ENCODE data around the gene PLCB1. TPM values are rescaled to one million over a fixed set of nuclear protein-coding genes. Genes with fewer than 3 reads are reported as not detected.

PLCB1 gene
- total and polyA plus RNA-seq, 10 of the 15 experiments (the other 5 are each of a cell fraction or from before 2014, with no cell fraction given): 0.05 to 5.3 (median 0.17) TPM; not detected in 1

DNA sequence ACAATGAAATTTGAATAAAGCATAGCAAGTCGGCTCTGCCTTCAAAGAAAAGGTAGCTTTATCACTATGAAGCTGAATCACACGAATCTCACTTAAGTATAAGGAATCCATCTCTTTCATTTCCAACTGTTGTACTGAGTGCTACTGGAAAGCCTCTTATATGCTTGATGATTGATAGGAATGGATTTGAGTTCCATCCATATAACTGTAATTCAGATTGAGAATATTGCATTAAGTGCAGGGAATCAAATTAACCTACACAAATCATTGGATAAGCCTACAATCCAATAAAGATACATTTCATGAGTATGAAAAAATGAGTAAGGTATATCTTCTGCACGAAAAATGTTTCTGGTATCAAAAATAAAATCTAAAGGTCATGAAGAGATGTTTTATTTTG, 492.0 kb downstream of the PLCB1 start:
- no peak for FAIRE-seq
- Histone ChIP-seq H3K36me3 (ENCODE audit: control insufficient read depth in 2 of 2, insufficient read depth in 2 of 2, low read length in 1 of 2) (no peaks in the 10 kb centered on the region), H3K4me3 (no peak overlapping the region), H3K4me2 (ENCODE audit: control insufficient read depth, insufficient read depth) (no peak overlapping the region), H3K79me2 (ENCODE audit: control insufficient read depth, insufficient read depth, low read length) (no peaks in the 10 kb centered on the region), H4K20me1 (ENCODE audit: control insufficient read depth, insufficient read depth) (no peaks in the 10 kb centered on the region), H3K9ac (ENCODE audit: control insufficient read depth, insufficient read depth, low read length) (no peak overlapping the region), H2AFZ (ENCODE audit: control insufficient read depth, low read depth, low read length) (no peak overlapping the region), H3K4me1 (ENCODE audit: control insufficient read depth, insufficient read depth, low read length) (no peaks in the 10 kb centered on the region), H3K27ac (ENCODE audit: control insufficient read depth, insufficient read depth) (no peak overlapping the region), H3K27me3 (replicated peaks in 1 of 2; ENCODE audit: control insufficient read depth in 2 of 2, insufficient read depth in 2 of 2, low read length in 1 of 2) (no peaks in the 10 kb centered on the region), H3K9me3 (replicated peaks; ENCODE audit: control insufficient read depth, insufficient read depth, low read length) (no peaks in the 10 kb centered on the region)
- SMC1A ChIA-PET (ENCODE audit: uncharacterized antibody, unreplicated experiment): interaction anchor here (1.1 to 1.5 kb wide), 2 partner anchors 12 to 37 kb away, joined by 3 read pairs; no protein-coding TSS in a partner anchor
- intact Hi-C loops (cut with micrococcal nuclease; ENCODE audit: unreplicated experiment) (no loop called here), in situ Hi-C loops (cut with MboI) (loop anchor here (5.0 kb wide), 1 partner anchor 52 kb away; no protein-coding TSS in a partner anchor)
- no peak for ATAC-seq
- DNase-seq (ENCODE audit: low read depth, low spot score): no peak
- WGBS (ENCODE audit: insufficient coverage, insufficient replicate concordance, low lambda C conversion rate, missing lambda C conversion rate): 0% methylated on average over 3 of the region's 3 CpGs
- CTCF ChIA-PET: interaction anchor here (0.5 kb wide), 1 partner anchor 78 kb away, joined by 4 read pairs; no protein-coding TSS in a partner anchor
- BruUV-seq (replicated peaks): no TSS peak
- POLR2A ChIA-PET: no interaction called here
- no peak for TF ChIP-seq NR2F1 (conservative IDR thresholded peaks at IDR 0.05)
- TF ChIP-seq, protein P1, sequence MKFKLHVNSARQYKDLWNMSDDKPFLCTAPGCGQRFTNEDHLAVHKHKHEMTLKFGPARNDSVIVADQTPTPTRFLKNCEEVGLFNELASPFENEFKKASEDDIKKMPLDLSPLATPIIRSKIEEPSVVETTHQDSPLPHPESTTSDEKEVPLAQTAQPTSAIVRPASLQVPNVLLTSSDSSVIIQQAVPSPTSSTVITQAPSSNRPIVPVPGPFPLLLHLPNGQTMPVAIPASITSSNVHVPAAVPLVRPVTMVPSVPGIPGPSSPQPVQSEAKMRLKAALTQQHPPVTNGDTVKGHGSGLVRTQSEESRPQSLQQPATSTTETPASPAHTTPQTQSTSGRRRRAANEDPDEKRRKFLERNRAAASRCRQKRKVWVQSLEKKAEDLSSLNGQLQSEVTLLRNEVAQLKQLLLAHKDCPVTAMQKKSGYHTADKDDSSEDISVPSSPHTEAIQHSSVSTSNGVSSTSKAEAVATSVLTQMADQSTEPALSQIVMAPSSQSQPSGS (IDR thresholded peaks at IDR 0.05; ENCODE audit: low read length): no peak
- TF ChIP-seq MXI1 (IDR thresholded peaks at IDR 0.05; ENCODE audit: low read depth, low read length): no peak
- TF ChIP-seq ZNF217 (IDR thresholded peaks at IDR 0.05): no peak
- TF ChIP-seq TARDBP (IDR thresholded peaks at IDR 0.05; ENCODE audit: borderline replicate concordance): no peak
- TF ChIP-seq SP1 (IDR thresholded peaks at IDR 0.05; ENCODE audit: low read depth, low read length): no peak
- RAD21 ChIA-PET (ENCODE audit: unreplicated experiment): no interaction called here

DNA sequence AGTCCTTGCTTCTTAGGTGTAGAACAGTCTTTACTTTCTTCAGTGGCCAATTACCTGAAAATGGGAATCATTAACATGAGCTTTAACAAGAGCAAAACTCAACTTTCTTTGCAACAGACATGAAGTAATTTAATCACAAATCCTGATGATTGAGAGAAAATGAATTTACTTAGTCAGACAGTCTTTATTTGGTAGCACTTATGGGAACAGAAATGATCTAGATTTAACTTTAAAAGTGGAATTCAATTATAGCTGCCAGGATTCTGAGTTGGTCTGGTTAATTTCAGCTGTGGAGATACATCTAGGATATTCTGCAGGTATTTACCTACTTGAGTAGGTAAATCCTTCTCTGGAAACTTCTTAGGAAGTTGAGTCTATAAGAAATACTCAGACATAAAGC, 492.6 kb downstream of the PLCB1 start:
- no peak overlapping the region for H2AFZ ChIP-seq (ENCODE audit: control insufficient read depth, low read depth, low read length)
- no peak overlapping the region for H3K9ac ChIP-seq (ENCODE audit: control insufficient read depth, insufficient read depth, low read length)
- H3K79me2 ChIP-seq (ENCODE audit: control insufficient read depth, insufficient read depth, low read length): no peaks in the 10 kb centered on the region
- no peaks in the 10 kb centered on the region for H3K36me3 ChIP-seq (ENCODE audit: control insufficient read depth in 2 of 2, insufficient read depth in 2 of 2, low read length in 1 of 2)
- ChIA-PET CTCF (interaction anchor here (0.5 kb wide), 1 partner anchor 78 kb away, joined by 4 read pairs; no protein-coding TSS in a partner anchor), RAD21 (ENCODE audit: unreplicated experiment) (no interaction called here), SMC1A (ENCODE audit: uncharacterized antibody, unreplicated experiment) (no interaction called here), POLR2A (no interaction called here)
- H3K27ac ChIP-seq (ENCODE audit: control insufficient read depth, insufficient read depth): no peak overlapping the region
- DNase-seq (ENCODE audit: low read depth, low spot score) (no peak), FAIRE-seq (no peak), ATAC-seq (no peak)
- H3K4me2 ChIP-seq (ENCODE audit: control insufficient read depth, insufficient read depth): no peak overlapping the region
- no peaks in the 10 kb centered on the region for H3K27me3 ChIP-seq (replicated peaks in 1 of 2; ENCODE audit: control insufficient read depth in 2 of 2, insufficient read depth in 2 of 2, low read length in 1 of 2)
- no peak for TF ChIP-seq MEF2A (IDR thresholded peaks at IDR 0.05; ENCODE audit: insufficient read depth, low read depth, low read length)
- H3K9me3 ChIP-seq (replicated peaks; ENCODE audit: control insufficient read depth, insufficient read depth, low read length): no peaks in the 10 kb centered on the region
- no peaks in the 10 kb centered on the region for H3K4me1 ChIP-seq (ENCODE audit: control insufficient read depth, insufficient read depth, low read length)
- in situ Hi-C loops (cut with MboI): loop anchor here (5.0 kb wide), 1 partner anchor 52 kb away; no protein-coding TSS in a partner anchor
- intact Hi-C loops (cut with micrococcal nuclease; ENCODE audit: unreplicated experiment): no loop called here
- no peaks in the 10 kb centered on the region for H4K20me1 ChIP-seq (ENCODE audit: control insufficient read depth, insufficient read depth)
- no peak overlapping the region for H3K4me3 ChIP-seq
- no TSS peak for BruUV-seq (replicated peaks)
